HG02610 (cell line): ENCODE data around the gene PEX5L.
"Not testable (repeated sequence)": the region's sequence is repeated elsewhere in the genome, so short reads cannot be mapped to it uniquely, and the experiment has no call there.

Experiments
- ATAC-seq: cut with Tn5 transposase; IDR thresholded peaks from one replicate; pipeline ENCODE4 v1.9.1; 2021; ENCODE audit warnings: mild to moderate bottlenecking, moderate library complexity; ENCODE audit not compliant: unreplicated experiment

PEX5L gene

GRCh38 chr3:180017846-180018245, 18.9 kb downstream of the PEX5L start:
- no peak for ATAC-seq

DNA sequence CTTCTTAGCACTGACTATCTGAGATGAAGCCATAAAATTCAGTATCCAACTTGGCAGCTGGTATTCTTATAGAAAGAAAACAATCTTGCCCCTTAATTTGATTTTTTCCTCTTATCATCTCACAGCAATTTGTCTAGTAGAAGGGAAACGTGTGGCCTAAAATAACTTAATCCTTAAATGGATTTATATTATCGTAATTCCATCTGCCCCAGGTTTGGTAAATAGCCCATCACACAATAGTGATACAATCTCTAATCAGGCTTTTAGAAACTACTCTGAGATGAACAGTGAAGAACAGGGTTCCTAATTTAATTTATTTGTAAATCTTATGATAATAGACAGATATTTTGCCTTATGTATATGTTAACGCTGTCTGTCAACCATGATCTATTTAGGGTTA, 24.8 kb downstream of the PEX5L start:
- no peak for ATAC-seq

- not testable (repeated sequence) for ATAC-seq
Measured at GRCh38 chr3:180008318-180008717, 28.4 kb downstream of the PEX5L start.

DNA sequence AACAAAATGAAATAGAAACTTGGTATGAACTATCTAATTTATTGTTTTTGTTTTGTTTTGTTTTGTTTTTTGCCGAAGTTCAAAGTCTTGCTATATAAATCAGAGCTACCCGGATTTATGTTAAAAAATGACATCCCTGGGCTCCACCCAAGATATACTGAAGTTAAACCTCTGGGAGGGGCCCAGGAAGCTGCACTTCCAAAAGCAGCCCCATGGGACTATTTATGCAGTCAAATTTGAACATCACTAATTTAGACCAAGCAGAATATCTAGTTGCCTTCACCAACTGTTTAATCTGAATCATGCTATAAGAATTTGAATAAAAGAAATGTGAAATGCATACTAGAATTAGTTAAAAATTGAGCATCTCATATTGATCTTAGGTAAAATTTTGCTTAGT, 32.2 kb downstream of the PEX5L start:
- no peak for ATAC-seq

DNA sequence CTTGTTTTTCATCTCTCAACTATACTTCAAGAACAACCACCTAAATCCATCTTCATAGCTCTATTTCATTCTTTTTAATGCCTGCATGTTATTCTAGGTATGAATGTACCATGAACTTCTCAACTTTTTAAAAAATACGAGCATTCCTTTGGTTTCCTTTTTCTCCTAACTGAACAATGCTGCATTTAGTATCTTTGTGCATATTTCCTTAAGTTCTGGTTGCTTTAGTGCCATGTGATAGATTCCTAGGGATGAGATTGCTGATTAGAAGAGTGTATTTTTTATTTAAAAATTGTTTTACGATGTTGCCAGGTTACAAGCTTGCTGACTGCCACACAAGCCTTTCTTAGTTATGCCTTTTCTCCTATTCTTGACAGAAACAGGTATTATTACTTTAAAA, 34.7 kb downstream of the PEX5L start:
- ATAC-seq, result no peak

GRCh38 chr3:180000500-180000899, 36.2 kb downstream of the PEX5L start:
- no peak for ATAC-seq

DNA sequence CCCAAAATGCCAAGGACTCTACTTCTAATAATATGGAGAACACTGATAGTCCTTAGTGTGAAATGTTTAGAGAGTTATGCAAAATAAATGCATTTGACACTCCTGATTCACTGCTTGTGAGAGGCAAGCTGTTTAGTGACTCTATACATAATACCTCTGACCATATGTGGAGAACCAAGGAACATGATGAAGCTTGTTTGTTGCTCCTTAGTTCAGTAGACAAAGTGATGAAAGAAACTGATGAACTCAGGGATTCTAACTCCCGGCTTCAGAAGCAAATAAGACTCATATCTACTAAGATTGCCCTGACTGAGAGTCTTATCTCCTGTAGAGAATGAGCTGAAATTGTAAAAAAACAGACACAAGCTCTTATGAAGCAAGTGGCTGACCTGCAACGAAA, 41.3 kb downstream of the PEX5L start:
- no peak for ATAC-seq

- ATAC-seq, result no peak
Measured at GRCh38 chr3:179991883-179992282, 44.9 kb downstream of the PEX5L start.

- no peak for ATAC-seq
Measured at GRCh38 chr3:179991104-179991503, 45.6 kb downstream of the PEX5L start.

DNA sequence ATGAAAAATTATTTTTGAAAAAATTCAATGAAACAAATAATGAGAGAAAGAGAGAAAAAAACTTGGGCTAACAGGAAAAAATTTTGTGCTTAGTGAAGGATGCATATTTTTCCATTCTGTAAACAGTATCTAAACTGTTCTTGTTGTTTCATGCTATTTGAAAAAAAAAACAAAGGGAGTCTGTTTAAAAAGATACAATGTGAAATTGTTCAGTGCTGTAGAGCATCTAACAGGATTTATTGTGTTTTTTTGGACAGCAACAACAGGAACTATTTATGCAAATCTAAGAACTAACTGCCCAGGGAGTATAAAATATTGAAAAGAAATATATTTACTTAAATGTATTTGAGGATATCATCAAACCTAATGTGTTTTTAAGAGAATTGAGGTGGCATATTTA, 55.1 kb downstream of the PEX5L start:
- no peak for ATAC-seq

DNA sequence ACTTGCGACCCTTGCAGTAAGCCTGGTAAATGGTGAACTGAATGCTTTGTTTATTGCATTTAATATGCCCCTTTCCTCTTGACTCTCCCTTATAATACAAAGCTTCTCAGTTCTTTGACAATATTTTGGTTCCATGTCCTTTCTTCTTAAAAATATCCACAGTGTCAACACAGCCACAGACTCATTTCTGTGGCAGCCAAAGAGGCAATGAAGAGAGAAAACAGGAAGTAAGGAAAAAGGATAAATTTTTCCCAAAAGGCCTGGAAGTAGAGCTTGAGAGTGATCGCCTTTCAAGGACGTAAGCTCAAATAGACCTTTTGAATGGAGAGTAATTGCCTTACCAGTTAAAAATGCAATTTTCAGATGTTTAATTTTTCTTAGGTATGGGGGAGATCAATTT, 59.4 kb downstream of the PEX5L start:
- ATAC-seq, result no peak

- no peak for ATAC-seq
Measured at GRCh38 chr3:179973931-179974361, 62.8 kb downstream of the PEX5L start.

DNA sequence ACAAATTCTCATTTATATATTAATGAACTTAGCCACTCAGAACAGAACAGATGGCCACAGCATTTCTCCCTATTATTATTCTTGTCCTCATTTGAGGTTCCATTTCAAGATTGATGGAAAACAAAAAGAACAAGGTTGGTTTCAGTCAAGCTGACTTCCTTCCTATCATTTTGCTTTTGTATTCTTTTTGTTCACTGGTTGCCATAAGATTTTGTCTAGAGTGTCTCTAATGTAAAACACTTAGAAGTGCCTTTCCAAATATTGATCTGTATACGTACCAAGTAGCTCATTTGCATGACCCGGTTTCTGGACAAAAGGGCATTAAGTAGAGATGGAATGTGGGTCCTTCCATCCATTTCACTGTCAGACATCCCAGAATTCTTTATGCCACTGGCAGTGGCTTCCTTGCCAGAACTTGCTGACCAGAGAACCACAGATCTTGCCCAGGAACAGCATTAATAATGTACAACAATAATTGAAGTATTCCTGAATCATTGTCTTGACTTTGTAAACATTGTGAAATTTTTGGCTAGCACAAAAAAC, 63.8 kb downstream of the PEX5L start:
- no peak for ATAC-seq

GRCh38 chr3:179971280-179971679, 65.5 kb downstream of the PEX5L start:
- ATAC-seq, result no peak

- ATAC-seq, result no peak
Measured at GRCh38 chr3:179970746-179971145, 66.0 kb downstream of the PEX5L start.

- ATAC-seq, result peak; percentile 54
Measured at GRCh38 chr3:179969525-179969924, 67.2 kb downstream of the PEX5L start.

DNA sequence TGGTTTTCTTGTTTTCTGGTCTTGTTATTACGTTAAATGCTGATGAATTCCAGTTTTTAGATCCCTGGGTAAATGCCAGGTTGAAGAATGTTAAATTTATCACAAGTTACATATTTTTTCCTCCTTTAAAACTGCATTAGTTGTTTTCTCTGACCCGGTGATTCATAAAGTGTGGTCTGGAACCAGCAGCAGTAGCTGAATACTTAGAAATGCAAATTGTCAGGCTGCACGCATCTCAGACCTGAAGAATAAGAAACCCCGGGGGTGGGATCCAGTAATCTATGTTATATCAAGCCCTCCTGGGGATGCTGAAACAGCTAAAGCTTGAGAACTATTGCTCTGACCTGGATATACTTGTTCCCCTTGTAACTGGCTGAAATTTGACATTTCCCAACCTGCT, 69.1 kb downstream of the PEX5L start:
- ATAC-seq, result peak; percentile 90

DNA sequence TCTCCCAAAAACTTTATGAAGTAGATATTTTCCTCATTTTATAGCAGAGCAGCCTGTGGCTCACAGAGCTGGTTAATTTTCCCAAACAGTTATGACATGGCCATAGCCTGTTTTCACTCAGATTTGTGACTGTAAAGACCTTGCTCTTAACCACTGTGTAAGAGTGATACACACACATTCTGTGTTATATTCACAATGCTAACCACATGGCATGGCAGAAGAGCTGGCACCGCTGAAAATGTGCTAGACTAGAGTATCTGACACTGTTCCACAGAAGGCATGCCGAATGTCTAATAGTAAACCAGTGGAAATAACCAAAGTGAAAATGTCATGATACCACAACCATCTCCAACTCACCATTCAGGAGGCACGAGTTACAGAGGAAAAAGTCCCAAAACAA, 71.8 kb downstream of the PEX5L start:
- no peak for ATAC-seq

DNA sequence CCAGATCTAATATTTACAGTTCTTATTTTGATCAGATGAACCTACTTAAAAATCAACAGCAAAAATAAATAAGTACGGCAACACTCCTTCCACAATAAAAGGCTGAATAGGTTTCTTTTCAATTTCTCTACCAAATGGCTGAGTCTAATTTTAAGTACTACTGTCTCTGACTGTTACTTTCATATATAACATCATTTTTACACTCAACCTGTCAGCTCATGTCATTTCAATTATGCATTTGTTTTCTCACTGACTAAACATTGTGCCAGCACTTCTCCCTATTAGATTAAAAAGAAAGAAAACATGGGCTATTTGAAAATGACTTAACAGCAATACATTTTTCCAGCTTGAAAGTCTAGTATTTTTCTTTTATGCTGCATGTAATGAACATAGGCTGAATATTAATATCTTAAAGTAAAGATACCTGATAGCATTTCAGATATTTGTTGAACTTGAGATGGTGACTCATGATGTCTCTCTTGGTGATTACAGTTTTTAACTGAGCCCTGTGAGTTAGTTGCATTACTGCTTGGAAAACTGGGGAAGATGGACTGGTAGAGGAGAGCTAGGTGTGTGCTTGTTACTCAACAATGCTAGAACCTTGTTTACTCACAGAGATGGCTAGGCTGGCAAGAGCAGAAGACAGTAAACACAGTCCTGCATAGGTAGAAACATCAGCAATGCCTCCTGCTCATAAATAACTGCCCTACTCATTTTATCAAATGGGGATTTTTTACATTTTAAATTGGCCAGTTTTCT, 73.9 kb downstream of the PEX5L start:
- no peak for ATAC-seq

GRCh38 chr3:179961703-179962078, 75.0 kb downstream of the PEX5L start:
- peak; percentile 82 for ATAC-seq

- ATAC-seq, result peak; percentile 36
Measured at GRCh38 chr3:179961071-179961702, 75.5 kb downstream of the PEX5L start.

DNA sequence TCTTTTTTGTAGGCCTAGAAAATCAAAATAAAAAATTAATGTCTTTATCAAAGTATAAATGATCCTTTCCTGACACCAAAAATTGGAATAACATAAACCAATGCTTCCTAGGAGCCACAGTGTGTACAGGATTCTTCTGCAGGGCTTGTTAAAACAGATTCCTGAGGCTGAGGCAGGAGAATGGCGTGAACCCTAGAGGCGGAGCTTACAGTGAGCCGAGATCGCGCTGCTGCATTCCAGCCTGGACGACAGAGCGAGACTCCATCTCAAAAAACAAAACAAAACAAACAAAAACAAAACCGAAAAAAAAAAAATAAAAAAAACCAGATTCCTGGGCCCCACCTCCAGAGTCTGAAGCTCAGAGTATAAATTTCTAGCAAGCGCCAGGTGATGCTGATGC, 78.0 kb downstream of the PEX5L start:
- ATAC-seq, result no peak
